GM04504 (cell line): ENCODE data around the gene GLG1.
"Not testable (repeated sequence)": the region's sequence is repeated elsewhere in the genome, so short reads cannot be mapped to it uniquely, and the experiment has no call there.

Experiments
- DNase-seq: peaks from one replicate; pipeline ENCODE4 v3.0.0-alpha.2; 2012; ENCODE audit warnings: low read depth

Gene GLG1

DNA sequence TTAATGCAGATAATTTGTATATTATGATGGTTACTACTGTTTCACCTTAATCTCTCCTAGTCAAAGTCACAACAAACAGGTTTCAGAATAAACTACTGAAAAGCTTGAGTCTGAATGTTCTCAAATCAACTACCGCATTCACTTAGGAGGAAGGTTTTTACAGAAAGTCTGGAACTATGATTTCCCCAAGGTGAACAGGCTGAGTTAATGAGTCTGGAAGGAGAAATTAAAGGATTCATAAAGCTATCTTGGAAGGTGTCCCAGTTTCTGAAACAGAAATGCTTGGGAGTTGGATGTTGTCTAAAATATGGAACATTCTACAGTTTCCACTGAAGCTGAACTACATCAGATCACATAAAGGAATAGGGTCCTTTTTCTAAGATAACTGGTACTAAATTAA is 69.2 kb downstream of the GLG1 start:
- not testable (repeated sequence) for DNase-seq

DNA sequence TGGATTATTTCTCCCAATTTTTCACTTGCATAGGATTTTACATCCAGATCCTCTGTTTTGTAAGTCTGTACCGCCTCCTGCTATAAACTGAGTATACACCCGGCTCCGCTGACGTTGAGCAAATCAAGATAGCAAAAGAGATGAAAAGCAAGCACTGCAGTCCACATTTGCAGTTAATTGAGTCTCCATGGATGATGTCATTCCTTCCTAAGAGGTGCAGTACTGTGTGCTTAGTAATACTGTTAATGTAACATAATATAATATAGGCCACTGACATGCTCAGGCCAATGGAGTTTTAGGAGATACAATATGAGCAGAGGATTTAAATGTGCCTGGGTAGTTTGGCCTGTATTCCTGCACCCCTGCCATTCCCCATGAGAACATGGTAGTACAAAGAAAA is 72.3 kb downstream of the GLG1 start:
- DNase-seq, result not testable (repeated sequence)

DNA sequence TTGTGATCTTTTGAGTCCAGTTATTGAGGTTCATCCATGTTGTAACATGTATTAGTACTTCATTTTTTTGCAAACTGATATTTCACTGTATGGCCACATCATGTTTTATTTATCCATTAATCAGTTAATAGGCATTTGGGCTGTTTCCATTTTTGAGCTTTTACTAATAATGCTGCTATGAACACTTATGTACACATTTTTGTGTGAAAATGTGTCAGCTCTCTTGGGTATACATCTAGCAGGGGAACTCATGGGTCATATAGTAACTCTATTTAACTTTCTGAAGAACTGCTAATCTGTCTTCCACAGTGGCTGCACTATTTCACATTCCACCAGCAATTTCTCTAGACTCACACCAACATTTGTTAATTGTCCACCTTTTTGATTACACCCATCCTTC is 82.0 kb downstream of the GLG1 start:
- no peak for DNase-seq

DNA sequence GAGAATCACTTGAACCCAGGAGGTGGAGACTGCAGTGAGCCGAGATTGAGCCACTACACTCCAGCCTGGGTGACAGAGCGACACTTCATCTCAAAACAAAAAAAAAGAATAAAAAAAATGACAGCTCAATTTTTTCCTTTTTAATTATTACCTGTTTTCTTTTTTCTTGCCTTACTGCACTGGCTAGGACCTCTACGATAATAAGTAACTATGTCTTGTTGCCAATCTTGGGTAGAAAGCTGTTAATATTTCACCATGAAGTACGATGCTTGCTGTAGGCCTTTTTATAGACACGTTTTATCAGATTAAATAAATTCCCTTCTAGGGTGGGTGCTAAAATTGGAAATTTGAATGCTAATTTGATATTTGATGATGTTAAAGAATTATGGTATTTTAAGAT is 82.8 kb downstream of the GLG1 start:
- DNase-seq, result no peak

DNA sequence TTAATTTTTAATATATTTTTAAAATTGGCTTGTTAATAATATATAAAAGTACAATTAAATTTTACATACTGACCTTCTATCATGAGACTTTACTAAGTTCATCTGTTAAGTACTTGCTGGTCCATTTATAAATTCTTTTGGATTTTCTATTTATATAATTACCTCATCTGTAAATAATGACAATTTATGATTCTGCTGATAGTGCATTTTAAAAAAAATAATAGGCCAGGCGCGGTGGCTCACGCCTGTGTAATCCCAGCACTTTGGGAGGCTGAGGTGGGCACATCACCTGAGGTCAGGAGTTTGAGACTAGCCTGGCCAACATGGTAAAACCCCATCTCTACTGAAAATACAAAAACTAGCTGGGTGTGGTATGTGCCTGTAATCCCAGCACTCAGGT is 83.2 kb downstream of the GLG1 start:
- not testable (repeated sequence) for DNase-seq

DNA sequence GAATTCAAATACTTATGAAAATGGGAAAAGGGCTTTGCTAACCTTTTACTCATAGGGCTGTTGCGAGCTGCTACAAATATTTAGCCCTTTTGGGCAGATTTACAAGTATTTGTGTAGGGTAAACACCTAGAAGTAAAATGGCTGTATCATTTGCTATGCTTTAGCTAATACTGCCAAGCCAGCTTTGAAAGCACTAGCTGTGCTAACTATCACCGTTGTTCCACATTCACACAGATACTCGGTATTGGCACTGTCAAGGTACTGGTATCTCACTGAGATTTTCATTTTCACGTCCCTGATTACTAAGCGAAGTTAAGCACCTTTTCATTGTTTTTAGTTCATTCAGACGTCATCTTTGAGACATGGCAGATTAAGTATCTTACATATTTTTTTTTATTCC is 84.8 kb downstream of the GLG1 start:
- DNase-seq, result no peak

DNA sequence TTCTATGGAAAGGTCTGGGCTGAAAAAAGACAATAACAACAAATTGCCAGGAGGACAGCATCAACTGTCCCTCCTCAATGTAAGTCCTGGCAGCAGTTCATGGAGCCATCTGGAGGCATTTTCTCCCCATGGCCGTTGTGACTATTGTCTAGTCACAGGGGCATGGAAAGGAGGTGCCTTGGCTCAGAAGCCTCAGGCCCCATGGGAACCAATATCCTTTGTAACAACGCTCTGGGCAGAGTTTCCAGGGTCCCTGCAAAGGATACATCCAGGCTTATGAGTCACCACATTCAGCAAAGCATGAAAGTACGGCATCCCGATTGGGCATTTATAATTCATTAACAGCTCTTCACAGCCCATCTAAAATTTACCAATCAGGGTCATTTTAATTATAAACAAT is 85.2 kb downstream of the GLG1 start:
- peak; percentile 12 for DNase-seq

DNA sequence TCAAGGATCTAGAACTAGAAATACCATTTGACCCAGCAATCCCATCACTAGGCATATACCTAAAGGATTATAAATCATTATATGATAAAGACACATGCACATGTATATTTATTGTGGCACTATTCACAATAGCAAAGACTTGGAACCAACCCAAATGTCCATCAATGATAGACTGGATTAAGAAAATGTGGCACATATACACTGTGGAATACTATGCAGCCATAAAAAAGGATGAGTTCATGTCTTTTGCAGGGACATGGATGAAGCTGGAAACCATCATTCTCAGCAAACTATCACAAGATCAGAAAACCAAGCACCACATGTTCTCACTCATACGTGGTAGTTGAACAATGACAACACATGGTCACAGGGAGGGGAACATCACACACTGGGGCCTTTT is 88.0 kb downstream of the GLG1 start:
- DNase-seq, result not testable (repeated sequence)

DNA sequence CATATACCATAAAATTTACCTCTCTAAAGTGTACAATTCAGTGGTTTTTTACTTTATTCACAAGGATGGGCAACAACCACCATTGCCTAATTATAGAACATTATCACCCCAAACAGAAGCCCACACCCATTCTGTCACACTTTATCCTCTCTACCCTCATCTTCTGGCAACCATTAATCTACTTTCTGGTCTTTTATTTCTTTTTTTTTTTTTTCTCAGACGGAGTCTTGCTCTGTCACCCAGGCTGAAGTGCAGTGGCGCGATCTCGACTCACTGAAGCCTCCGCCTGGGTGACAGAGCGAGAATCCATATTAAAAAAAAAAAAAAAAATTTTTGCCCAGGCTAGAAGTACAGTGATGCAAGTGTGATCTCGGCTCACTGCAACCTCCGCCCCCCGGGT is 95.0 kb downstream of the GLG1 start:
- no peak for DNase-seq

DNA sequence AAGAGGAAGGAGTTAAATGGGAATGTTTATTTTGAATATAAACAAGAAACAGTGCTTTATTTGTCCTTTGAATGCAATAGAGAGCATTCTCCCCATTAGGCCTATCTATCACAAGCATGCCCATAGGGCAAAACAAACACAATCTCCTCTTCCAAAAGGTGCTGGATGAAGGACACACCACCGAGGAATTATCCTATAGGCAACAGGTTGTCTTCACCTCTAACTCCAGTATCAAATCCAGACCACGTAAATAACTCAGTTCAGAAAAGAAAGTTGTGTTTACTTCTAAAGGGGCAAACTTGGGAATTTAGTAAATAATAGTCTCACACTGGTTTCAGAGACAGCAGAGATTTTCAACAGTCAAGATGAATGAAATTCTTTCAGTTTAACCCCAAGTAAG is 101.9 kb downstream of the GLG1 start:
- no peak for DNase-seq

DNA sequence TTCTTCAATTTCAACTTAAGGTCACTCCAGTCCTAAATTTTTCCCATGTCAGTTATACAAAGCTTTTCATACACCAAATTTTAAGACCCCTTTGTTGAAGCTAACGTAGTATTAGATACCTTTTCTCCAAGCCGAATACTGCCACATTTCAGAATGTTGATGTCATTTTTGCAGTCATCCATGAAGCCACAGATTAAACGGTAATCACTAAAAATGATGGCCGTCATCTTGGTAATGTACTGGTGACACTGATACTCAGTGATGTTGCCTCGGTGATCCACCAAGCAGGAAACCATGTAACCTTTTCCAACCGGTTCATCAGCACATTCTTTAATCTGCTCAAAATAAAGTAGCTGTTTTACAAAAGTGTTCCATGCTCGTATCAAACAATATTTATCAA is 103.5 kb downstream of the GLG1 start:
- no peak for DNase-seq

DNA sequence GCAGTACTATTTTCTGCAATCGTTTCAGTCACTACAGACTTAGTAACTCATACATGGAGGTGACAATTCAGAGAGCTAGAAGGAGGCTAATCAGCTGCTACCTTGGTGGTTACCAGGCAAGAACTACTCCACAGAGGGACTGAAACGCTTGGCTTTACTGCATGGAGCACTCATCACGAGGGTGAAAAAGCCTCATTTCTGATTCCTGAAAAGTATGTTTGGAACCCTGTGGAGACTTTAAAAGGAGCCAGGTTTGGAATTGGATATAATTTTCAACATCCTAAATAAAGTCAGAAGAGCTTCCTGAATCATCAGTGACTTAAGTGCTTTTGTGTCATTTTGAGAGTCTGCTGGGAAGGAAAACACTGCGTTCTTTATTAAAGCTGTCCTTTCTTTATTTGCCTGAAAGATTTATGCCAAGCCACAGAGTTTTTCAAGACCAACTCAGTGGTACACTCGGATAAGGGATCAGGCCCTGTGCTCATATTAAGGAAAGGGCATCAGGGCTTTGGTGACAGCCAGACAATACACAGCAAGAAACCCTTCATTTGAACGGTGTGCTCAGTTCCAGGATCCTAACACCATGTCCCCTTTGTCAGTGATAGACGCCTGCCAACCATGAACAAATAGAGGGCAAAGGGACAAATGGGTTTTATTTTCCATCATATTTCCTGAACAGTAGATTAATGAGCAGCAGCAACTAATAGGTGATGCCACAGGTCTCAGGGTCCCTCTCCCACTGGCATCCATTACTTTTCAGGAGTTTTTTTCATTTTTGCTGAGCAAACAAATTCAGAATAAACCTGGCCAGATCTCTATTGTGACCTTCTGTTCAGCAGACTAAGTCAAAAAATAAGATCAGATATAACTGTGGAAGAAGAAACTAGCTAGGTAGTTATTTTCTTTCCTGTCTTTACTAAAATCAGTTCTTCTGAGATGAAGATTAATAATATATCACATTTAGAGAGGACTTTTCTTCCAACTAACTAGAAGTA is 105.1 kb downstream of the GLG1 start:
- no peak for DNase-seq

DNA sequence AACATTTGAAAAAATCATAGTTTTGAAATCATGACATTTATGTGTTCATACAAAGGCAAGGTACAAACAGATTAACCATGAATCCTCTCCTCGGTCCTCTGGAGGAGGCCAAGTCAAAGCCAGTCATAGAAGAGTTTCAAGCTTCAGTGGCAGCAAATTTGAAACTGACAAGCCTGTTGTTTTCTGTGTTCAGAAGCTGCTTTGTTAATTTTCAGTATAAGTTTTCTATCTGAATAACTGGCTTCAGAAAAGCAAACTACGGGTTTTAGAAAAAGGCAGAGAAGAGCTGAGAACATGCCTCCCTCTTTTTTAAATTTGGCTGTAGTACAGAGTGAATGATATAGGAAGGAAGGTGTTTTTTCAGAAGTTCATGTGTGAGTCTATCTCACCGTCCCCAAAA is 106.0 kb downstream of the GLG1 start:
- no peak for DNase-seq

DNA sequence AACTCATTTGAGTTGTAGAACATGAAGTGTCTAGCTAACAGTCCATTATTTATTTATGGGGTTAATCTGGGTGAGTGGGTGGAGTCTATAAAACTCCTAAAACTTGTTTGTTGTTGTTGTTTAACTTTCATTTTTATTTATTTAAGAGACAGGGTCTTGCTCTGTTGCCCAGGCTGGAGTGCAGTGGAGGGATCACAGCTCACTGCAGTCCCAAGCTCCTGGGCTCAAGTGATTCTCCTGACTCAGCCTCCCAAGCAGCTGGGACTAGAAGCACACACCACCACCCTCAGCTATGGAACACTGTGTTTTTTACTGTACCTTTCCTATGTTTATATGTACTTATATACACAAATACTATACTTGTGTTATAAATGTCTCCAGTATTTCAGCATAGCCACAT is 107.8 kb downstream of the GLG1 start:
- no peak for DNase-seq

DNA sequence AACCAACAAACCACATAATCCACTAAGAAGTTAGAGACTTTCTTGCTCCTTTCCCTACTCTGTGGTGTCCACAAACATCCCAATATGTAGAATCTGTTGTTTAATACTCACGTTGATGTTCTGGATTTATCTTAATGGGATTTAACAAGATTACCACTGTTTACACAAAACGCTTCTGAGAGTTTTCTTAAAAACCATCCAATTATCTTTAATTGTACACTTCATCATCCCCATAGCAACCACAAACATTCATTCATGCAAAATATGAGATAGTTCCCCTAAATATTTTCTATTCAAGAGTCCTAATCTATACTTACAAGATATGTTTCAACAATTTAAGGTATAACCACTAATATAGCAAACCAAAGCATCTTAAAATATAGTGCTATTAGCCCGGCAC is 109.2 kb downstream of the GLG1 start:
- no peak for DNase-seq

DNA sequence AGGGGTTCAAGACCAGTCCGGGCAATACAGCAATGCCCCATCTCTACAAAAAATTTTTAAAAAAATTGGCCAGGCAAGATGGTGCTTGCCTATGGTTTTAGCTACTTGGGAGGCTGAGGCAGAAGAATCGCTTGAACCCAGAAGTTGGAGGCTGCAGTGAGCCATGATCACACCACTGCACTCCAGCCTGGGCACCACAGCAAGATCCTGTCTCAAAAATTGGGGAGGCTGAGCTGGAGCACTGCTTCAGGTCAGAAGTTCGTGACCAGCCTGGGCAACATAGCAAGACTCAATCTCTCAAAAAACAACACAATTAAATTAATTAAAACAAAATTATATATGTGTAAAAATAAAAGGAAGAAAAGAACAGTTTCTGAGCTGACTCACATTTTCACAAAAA is 110.9 kb downstream of the GLG1 start:
- no peak for DNase-seq

DNA sequence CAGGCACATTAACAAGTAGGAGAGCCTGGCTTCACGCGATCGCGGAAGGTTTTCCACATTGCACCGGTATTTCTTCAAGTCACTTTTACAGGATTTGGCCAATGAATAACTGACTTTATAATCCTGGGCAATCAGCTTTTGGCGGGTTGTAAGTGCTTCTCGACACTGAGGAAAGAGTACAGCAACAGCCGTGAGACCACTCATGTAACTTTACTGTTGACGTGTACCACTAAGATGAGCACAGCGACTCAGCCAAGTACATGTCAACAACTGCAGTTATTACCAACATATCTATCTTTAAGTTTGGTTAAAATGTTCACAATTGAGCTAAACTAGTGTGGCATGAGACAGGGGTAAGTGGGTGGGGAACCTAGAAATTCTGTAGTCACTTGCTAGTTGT is 113.9 kb downstream of the GLG1 start:
- DNase-seq, result no peak

DNA sequence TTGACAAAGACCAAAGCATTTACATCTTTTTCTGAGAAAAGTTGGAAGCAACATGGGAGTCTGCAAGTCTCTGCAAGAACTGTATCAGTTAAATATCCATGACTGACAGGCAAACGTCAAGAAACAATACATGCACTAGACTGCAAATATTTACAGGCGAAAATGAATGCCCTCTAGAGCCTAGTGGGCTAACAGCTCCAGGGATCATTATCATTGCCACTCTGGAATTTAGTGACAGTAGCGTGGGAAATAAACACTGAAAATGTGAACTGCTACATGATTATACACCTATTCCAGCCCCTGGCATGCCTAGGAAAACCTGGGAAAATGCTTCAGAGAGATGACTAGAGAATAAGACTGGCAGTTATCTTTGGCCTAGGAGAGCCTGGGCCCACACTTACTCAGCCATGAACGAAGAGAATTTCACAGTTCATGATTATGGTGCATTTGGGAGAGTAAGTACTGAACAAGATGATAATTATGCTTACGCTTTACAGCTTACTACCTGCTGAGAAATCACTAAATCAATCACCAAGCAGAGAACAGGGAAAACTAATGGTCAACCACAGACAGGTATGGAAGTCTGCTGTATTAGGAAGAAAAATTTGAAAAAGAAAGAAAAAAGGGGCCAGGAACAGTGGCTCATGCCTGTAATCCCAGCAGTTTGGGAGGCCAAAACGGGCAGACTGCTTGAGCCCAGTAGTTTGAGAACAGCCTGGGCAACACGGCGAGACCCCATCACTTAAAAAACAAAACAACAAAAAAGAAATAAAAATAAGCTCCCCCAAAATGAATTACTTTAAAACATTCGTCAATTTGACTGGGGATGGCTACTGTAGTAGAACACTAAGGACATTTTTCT is 119.0 kb downstream of the GLG1 start:
- no peak for DNase-seq

DNA sequence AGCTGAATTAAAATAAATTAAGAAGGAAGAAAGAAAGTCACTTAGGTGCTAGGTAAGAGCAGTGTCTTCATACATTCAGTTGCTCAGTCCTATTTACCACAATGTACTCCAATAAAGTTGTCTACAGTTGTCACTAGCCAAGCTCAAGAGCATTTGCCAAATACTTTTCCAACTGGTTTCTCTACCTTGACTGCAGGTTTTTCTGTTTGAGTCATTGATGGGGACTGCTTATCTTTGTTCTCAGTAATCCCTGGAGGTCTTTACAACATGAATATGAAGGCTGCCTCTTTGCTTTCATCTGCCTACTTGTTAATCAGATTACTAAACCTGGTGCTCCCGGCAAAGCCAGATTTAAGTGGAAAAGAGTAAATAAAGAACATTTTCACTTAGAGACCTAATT is 121.0 kb downstream of the GLG1 start:
- DNase-seq, result no peak

DNA sequence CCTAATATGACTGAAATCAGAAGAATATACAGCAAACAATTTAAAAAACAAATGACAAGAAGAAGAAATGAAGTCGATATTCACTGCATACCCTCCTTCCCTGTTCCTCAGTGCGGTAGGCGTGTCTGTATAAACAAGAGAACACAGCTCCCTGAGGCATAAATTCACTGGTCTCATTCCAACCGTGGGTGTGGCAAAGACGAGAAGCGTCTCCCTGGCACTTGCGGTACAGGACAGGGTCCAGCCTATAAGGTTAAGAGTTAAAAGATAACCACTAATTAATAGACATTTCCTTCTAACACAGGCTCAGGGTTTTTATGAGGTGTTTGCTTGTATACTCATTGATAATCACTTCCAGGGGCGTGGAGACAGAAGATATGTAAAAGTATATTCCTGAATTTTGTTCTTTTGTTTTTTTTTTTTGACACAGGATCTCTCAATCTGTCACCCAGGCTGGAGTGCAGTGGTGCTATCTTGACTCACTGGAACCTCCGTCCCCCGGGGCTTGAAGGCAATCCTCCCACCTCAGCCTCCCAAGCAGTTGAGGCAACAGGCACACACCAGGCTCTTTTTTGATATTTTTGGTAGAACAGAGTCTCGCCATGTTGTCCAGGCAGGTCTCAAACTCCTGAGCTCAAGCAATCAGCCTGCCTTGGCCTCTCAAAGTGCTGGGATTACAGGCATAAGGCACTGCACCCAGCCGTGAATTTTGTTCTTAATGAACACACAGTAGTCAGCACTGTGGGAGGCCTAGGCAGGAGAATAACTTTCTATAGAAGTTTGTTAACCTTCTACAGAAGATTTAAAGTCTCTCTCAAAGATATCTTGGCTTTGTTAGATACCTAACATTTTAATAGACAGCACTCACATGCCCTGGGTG is 126.5 kb downstream of the GLG1 start:
- peak; percentile 28 for DNase-seq

DNA sequence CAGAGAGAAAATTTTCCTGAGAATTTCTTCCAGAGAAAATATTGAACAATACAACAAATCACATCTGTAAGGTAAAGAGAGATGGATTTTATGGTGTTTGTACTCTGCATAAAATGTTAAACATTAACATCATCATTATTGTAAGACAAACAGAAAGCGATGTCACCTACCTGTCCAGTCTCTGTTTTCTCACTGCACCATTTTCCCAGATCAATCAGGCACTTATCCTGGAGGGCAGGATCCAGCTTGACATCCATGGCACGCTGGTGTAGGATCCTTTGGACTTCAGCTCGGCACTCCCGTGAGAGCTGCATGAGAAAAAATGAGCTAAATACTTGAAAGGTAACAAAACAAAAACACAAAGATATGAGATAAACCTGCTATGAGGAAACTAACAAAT is 129.7 kb downstream of the GLG1 start:
- DNase-seq, result no peak

DNA sequence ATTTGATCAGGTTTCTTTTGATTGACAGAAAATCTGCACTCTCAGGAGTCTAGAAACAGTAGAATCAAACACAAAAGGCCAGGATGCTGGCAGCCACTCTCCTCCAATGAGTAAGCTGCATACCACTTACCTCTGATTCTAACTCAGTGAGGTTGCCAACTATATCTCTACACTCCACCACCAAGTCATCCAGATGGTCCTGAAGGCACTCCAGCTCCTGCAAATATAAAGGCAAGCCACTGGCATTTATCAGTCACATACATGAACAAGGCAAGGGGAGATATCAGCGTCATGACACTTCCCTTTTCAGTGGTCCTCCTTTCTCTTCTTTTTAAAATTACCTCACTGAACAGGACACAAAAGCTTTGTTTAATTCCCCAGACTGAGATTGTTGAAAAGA is 132.5 kb downstream of the GLG1 start:
- DNase-seq, result no peak
